GM12872 (cell line): ENCODE data around the gene DUSP5.

Experiments used
- CTCF ChIP-seq: IDR thresholded peaks from 3 replicates; pipeline ENCODE4 v1.5.1; 2011; ENCODE audit warnings: low read depth, mild to moderate bottlenecking, low read length, moderate library complexity; ENCODE audit not compliant: insufficient read depth

DUSP5 gene

GRCh38 chr10:110497438-110498086 lies at the start of gene DUSP5:
Gene DUSP5, plus strand, starts transcription at chr10:110497907. Its CDS starts 215 bp downstream, at chr10:110498122.
- no peak for TF ChIP-seq CTCF

GRCh38 chr10:110448682-110449418 lies 48.9 kb upstream of the DUSP5 start:
- no peak for TF ChIP-seq CTCF

- no peak for TF ChIP-seq CTCF
These were observed 42.3 kb upstream of the DUSP5 start for GRCh38 chr10:110455446-110455845.

- TF ChIP-seq CTCF, result no peak
These were observed 41.7 kb upstream of the DUSP5 start for GRCh38 chr10:110456046-110456445.

GRCh38 chr10:110456523-110457091 lies 41.1 kb upstream of the DUSP5 start:
- no peak for TF ChIP-seq CTCF

- no peak for TF ChIP-seq CTCF
These were observed 39.9 kb upstream of the DUSP5 start for GRCh38 chr10:110457851-110458250.

GRCh38 chr10:110458266-110458920 lies 39.3 kb upstream of the DUSP5 start:
- no peak for TF ChIP-seq CTCF
